Smooth muscle cell (in vitro differentiated cells): Measurements from ENCODE around the gene GRID1. TPM values are rescaled to one million over a fixed set of nuclear protein-coding genes. Genes with fewer than 3 reads are reported as not detected.

ENCODE experiments used
- DNase-seq: peaks from one replicate; lab custom pipeline; 2025; ENCODE audit not compliant: unreplicated experiment; lab: John Stamatoyannopoulos, UW
- H2AFZ ChIP-seq: fragments of 200-600 bp; sonication (generic); 2 replicates; pipeline ENCODE4 v1.6.0; 2016; ENCODE audit warnings: antibody characterized with exemption, low read depth, mild to moderate bottlenecking
- H3F3A ChIP-seq: fragments of 200-600 bp; sonication (generic); 2 replicates; pipeline ENCODE4 v1.6.0; 2017; ENCODE audit warnings: antibody characterized with exemption, low read depth
- H3K27ac ChIP-seq: fragments of 200-600 bp; sonication (generic); 2 replicates; pipeline ENCODE4 v1.5.1; 2016; ENCODE audit warnings: low read depth, mild to moderate bottlenecking
- H3K27me3 ChIP-seq: fragments of 200-600 bp; sonication (generic); 2 replicates; pipeline ENCODE4 v1.6.1; 2016; ENCODE audit warnings: low read depth, mild to moderate bottlenecking
- H3K36me3 ChIP-seq: fragments of 200-600 bp; sonication (generic); 2 replicates; pipeline ENCODE4 v1.5.1; 2016; ENCODE audit warnings: low read depth
- H3K4me1 ChIP-seq: fragments of 200-600 bp; sonication (generic); 2 replicates; pipeline ENCODE4 v1.5.1; 2016; ENCODE audit warnings: low read depth
- H3K4me2 ChIP-seq: fragments of 200-600 bp; sonication (generic); 2 replicates; pipeline ENCODE4 v1.6.0; 2016; ENCODE audit warnings: mild to moderate bottlenecking
- H3K4me3 ChIP-seq: fragments of 200-600 bp; sonication (generic); 2 replicates; pipeline ENCODE4 v1.5.1; 2016; ENCODE audit warnings: mild to moderate bottlenecking
- H3K79me2 ChIP-seq: fragments of 200-600 bp; sonication (generic); 2 replicates; pipeline ENCODE4 v1.6.0; 2016; ENCODE audit warnings: low read depth, mild to moderate bottlenecking
- H3K9ac ChIP-seq: fragments of 200-600 bp; sonication (generic); 2 replicates; pipeline ENCODE4 v1.6.0; 2016; ENCODE audit warnings: low read depth
- H3K9me3 ChIP-seq: fragments of 200-600 bp; sonication (generic); replicated peaks from 2 replicates; pipeline ENCODE4 v1.5.1; 2016; ENCODE audit warnings: low read depth
- H4K20me1 ChIP-seq: fragments of 200-600 bp; sonication (generic); 2 replicates; pipeline ENCODE4 v1.6.0; 2016; ENCODE audit warnings: low read depth
- CTCF ChIP-seq: fragments of 200-600 bp; sonication (generic); IDR thresholded peaks from 2 replicates; pipeline ENCODE4 v1.5.1; 2017; ENCODE audit warnings: borderline replicate concordance, mild to moderate bottlenecking, antibody characterized with exemption; ENCODE audit not compliant: insufficient read depth, poor library complexity, severe bottlenecking
- WGBS: methylation state at CpG from one replicate; pipeline ENCODE4 v1.1.7; 2016; ENCODE audit warnings: low lambda C conversion rate; 5-methylcytosine and 5-hydroxymethylcytosine counted together
- polyA plus RNA-seq: library from polyadenylated mRNA; unstranded; fragments of >200 nt; fragmentation: Nextera tagmentation; extraction: Ambion mirVana; gene quantifications from 2 replicates; pipeline ENCODE4 v1.2.1, GENCODE V29; 2016
- total RNA-seq: library from RNA; depleted of rRNA; stranded (reverse); fragments of >200 nt; gene quantifications from 2 replicates; pipeline ENCODE4 v1.2.3, GENCODE V29; 2014

GRID1 gene
- total and polyA plus RNA-seq, 2 experiments from 2014 or later, result 4.4 to 7.4 TPM

- Histone ChIP-seq H3K4me3 (no peak overlapping the region), H3F3A (peaks cover 4% of the 10 kb centered on the region), H3K79me2 (no peaks in the 10 kb centered on the region), H3K27me3 (peaks cover 17% of the 10 kb centered on the region), H2AFZ (no peak overlapping the region), H3K36me3 (no peaks in the 10 kb centered on the region), H3K9ac (no peak overlapping the region), H3K4me2 (peak overlapping the region; percentile 81), H3K4me1 (peaks cover 12% of the 10 kb centered on the region), H4K20me1 (no peaks in the 10 kb centered on the region), H3K9me3 (no peaks in the 10 kb centered on the region), H3K27ac (peak overlapping the region; percentile 72)
- 38% methylated on average over 9 of the region's 9 CpGs for WGBS
- no peak for DNase-seq
- no peak for TF ChIP-seq CTCF
Observed at GRCh38 chr10:86399514-86399878, 32.9 kb upstream of the GRID1 start.

DNA sequence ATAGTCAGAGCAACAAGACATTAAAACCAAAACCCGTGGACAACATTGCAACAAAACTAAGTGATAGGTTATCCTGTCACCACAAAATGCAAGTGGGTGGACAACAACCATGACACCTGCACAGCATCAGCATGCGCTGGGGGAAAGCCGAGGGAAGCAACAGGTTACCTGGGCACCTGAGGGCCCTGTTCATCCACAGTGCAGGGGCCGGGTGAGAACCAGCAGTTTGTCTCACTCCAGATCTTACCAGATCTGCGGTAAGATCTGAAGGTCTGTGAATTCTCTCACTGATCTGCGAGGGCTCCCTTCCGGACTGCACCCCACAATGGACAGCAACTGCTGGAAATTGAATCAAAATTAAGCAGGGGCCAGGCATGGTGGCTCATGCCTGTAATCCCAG, 30.5 kb upstream of the GRID1 start:
- no peaks in the 10 kb centered on the region for H3K9me3 ChIP-seq
- no peak overlapping the region for H3K27ac ChIP-seq
- no peaks in the 10 kb centered on the region for H3K36me3 ChIP-seq
- H2AFZ ChIP-seq, result no peak overlapping the region
- H3K4me2 ChIP-seq, result no peak overlapping the region
- TF ChIP-seq CTCF, result no peak
- H3K9ac ChIP-seq, result no peak overlapping the region
- H3K79me2 ChIP-seq, result no peaks in the 10 kb centered on the region
- whole genome bisulfite sequencing, result 77% methylated on average over 7 of the region's 7 CpGs
- no peak overlapping the region for H3K4me3 ChIP-seq
- DNase-seq, result no peak
- peaks cover 12% of the 10 kb centered on the region for H3K4me1 ChIP-seq
- H3F3A ChIP-seq, result peaks cover 4% of the 10 kb centered on the region
- peaks cover 17% of the 10 kb centered on the region for H3K27me3 ChIP-seq
- no peaks in the 10 kb centered on the region for H4K20me1 ChIP-seq

DNA sequence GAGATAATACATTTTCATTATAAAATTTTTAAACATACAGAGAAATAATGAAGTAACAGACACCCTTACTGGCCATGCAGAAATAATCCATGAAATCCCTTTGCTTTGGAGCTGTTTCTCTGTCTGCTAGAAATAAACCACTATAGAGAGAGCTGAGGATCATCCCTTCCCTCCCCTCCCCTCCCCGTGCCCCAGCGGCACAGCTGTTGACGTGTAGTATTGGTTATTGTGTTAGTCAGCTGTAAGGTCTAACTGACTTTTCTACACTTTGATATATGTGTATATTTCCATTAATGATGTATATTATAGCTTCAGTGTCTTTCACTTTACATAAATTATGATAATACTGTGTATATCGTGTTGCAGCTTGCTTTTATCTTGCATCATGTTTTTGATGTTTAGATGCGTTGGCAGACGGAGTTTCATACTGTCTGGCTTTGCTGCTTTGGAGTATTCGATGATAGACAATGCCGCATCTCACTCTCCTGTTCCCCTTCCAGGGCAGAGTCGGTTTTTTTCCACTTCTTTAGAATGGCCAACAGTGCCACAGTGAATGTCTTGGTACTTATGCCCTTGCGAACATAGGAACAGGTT, 27.4 kb upstream of the GRID1 start:
- Histone ChIP-seq H3K79me2 (no peaks in the 10 kb centered on the region), H3K27me3 (peaks cover 42% of the 10 kb centered on the region), H4K20me1 (no peaks in the 10 kb centered on the region), H3K9me3 (no peaks in the 10 kb centered on the region), H3K4me3 (no peak overlapping the region), H3K4me1 (no peaks in the 10 kb centered on the region), H3F3A (no peaks in the 10 kb centered on the region), H3K36me3 (no peaks in the 10 kb centered on the region), H3K27ac (no peak overlapping the region), H2AFZ (no peak overlapping the region), H3K9ac (no peak overlapping the region), H3K4me2 (no peak overlapping the region)
- WGBS, result 78% methylated on average over 10 of the region's 10 CpGs
- no peak for TF ChIP-seq CTCF
- DNase-seq, result no peak

GRCh38 chr10:86393362-86393761, 26.8 kb upstream of the GRID1 start:
- DNase-seq, result no peak
- no peak overlapping the region for H3K9ac ChIP-seq
- no peak overlapping the region for H2AFZ ChIP-seq
- no peaks in the 10 kb centered on the region for H3K79me2 ChIP-seq
- H3K4me1 ChIP-seq, result no peaks in the 10 kb centered on the region
- no peaks in the 10 kb centered on the region for H3F3A ChIP-seq
- H3K27me3 ChIP-seq, result peaks cover 43% of the 10 kb centered on the region
- no peaks in the 10 kb centered on the region for H3K9me3 ChIP-seq
- no peak for TF ChIP-seq CTCF
- no peaks in the 10 kb centered on the region for H4K20me1 ChIP-seq
- no peak overlapping the region for H3K4me2 ChIP-seq
- H3K27ac ChIP-seq, result no peak overlapping the region
- H3K36me3 ChIP-seq, result no peaks in the 10 kb centered on the region
- H3K4me3 ChIP-seq, result no peak overlapping the region
- WGBS, result 89% methylated on average over 9 of the region's 9 CpGs
